ENCODE results near the gene ALDOC.
"Not testable (repeated sequence)": the region's sequence is repeated elsewhere in the genome, so short reads cannot be mapped to it uniquely, and the experiment has no call there.

Gene ALDOC

GRCh38 chr17:28580959-28581358 lies 4.3 kb upstream of the ALDOC start:
- no peak for DNase-seq

- peak; percentile 88 for DNase-seq
These were observed 2.8 kb upstream of the ALDOC start for GRCh38 chr17:28579526-28579925.

DNA sequence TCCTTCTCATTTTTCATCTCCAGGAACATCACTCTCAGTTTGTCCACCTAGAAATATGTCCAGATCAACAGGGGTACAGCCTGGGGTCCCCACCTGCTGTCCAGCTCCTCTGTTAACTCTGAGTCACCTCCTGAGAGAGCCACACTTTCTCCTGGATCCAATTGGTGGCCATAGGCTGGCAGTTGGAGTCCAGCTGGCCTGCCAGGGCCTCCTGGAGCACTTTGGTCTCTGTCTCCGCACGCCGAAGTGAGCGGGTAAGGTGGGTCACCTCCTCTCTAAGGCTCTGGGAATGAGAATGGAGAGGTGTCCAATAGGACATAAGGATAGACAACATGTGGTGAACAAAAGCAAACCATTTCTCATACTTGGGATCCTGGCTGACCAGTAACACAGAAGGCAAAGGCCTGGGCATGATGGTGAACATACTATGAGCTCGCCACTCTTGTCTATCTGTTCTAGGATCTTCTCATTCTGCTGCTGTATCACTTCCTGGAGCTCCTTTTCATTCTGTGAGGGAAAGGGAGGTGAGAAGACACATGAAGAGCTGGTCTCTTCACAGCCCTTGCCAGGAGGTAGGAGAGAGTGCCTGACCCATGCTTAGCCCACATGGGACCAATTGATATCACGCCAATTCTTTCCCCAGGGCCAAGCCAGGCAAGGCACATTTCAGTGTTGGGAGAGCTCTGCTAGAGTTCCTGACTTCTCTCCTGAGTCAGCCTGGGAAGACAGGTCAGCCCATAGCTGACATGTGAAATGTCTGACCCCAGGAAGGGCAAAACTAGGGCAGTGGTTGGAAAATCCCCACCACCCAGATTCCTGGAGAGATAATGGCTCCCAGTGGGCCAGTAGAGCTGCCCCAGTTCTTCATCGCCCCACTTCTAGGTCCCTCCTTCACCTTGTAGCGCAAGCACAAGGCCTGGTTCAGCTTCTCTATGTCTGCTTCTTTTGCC lies 1.8 kb upstream of the ALDOC start:
- no peak for DNase-seq

DNA sequence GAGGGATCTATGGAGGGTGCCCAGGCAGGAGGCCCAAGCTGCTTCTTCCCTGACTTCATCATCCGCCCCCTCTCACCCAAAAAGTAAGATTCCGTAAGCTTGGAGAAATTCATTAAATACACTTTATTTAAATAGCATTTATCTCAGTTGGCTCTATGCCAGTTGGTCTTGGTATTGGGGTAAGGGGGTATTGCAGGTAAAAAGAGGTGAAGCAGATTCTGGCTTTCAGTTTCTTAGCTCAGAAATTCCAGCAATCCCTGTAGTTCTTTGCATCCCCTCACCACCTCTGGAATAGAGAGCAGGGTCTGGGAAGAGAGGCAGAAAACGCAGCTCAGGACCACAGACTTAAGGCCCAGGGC lies 750 bp upstream of the ALDOC start:
- DNase-seq: no peak

DNA sequence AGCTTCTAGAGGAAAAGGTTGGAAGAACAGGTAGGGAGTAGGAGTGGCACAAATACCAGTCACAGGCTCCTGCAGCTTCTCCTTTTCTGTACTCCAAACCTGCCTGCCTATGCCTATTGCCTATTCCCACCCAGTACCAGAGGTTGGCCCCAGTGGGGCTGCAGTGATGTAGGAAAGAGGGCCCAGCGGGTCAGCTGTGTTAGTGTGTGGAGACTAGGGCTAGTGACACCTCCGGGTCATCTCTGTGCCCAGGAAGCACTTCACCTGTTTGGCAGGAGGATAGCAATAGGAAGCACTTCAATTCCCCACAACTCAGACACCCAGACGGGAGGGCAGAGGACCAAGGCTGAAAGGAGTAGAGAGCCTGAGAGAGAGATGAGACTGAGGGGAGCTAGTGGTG lies 679 bp downstream of the ALDOC start:
- not testable (repeated sequence) for DNase-seq

DNA sequence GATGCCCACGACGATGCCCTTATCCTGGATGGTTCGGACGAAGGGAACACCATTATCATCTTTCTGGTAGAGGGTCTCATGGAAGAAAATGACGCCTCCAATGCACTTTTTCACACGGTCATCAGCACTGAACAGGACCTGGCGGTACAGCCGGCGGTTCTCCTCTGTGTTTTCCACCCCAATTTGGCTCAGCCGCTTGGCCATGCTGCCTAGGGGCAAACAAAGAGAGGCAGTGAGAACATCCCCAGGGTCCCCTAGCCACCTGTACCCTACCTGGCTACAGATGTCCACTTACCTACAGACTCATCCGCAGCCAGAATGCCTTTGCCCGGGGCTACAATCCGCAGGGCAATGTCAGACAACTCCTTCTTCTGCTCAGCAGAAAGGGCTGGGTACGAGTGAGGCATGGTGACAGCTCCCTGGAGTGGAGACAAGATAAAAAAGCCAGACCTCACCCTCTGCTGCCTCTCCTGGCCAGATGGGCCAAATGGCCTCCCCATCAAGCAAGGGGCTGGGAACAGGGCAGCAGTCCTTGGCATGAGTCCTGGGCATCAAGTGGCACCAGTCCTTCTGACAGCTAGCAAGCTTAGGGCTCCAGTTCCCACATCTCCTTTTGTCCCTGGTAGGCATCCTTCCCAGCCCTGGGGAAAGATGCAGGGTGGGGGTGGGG lies 1.4 kb downstream of the ALDOC start:
- DNase-seq: no peak

DNA sequence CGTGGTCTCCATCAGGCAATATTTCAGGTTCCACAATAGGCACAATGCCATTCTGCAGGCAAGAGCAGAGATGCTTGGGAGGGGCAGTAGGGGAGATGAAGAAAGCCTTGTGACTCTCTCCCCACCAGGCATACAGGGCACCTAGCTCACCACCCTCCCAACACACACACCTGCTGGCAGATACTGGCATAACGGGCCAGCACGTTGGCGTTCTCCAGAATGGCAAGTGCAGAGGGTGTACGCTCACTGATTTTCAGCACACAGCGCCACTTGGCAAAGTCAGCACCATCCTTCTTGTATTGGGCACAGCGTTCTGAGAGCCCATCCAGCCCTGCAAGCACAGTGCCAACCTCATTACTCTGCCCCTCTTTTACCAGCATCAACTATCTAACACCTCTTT lies 2.2 kb downstream of the ALDOC start:
- DNase-seq: no peak

DNA sequence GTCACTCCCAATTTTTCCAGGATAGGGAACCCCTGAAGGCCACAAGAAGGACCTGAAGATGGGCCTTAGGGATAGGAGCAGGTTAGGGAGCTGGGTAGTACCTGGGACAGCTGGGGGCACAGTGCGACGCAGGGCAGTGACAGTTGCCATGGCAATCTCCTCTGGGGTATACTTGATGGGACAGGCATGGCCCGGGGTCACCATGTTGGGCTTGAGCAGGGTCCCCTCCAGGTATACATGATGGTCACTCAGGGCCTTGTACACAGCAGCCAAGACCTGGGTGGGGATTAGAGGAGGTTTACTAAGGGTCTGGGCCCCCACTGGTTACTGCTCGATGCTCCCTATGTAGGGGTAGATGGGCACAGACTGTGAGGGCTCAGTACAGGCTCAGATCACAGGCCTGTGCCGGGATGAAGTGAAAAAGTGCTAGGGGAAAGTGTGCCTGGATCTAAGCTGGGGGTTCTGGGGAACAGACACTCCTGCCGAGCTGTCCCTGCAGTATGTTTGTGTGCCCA lies 2.7 kb downstream of the ALDOC start:
- DNase-seq: no peak

GRCh38 chr17:28573521-28573920 lies 3.2 kb downstream of the ALDOC start:
- no peak for DNase-seq

DNA sequence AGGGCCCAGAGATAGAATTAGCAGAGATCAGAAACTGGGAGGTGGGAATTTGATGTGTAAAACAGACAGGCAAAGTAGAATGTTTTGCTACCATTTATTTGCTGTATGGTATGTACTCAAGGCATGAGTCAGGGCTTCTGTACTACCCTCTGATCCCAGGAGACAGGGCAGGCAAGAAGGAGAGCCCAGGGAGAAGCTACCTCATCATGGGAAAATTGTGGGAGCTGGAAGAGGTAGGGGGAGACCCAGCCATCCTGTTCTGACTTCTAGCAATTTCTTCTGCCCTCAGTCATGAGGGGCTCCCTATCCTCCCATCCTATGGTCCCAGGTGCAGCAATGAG lies 3.7 kb downstream of the ALDOC start:
- DNase-seq: no peak

- no peak for DNase-seq
These were observed 4.2 kb downstream of the ALDOC start for GRCh38 chr17:28572259-28573039.

DNA sequence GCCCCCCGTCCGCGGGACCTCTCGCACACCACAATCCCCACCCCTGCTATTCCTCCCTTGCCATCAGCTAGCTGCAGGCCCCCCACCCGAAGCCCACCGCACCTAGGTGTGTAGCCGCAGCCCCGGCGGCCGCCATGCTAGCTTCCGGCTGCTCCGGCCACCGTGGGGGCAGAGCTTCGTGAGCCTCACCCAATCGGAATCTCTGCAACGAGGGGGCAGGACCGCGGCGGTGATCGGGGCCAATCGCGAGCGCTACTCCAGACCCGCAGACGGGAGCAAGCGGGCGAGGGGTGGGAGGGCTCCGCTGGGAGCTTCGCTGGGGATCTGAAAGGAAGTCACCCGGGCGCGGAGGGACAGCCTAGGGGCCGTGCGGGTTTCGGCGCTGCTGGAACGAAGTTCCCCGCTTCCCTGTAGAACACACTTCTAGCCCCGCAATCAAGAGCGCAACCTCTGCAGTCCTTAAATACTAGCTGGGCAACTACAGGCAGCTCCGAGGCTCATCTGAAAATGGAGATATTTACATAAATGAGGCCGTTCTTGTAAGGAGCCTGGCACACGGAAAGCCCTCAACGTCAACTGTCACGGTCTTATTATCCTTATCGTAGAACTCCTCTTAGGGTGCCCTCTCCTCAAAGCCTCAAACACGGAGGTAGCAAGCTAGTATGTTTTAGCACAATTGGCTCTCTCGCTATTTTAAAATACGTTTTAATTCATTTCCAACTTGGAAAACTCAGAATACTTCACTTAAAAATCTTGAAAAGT lies 5.2 kb downstream of the ALDOC start, which contains the start of gene PIGS:
Gene PIGS, minus strand, starts transcription at position 164 of the 762 bp plus-strand sequence. Its CDS starts 28 bp downstream, at position 136.
- peak; percentile 97 for DNase-seq

DNA sequence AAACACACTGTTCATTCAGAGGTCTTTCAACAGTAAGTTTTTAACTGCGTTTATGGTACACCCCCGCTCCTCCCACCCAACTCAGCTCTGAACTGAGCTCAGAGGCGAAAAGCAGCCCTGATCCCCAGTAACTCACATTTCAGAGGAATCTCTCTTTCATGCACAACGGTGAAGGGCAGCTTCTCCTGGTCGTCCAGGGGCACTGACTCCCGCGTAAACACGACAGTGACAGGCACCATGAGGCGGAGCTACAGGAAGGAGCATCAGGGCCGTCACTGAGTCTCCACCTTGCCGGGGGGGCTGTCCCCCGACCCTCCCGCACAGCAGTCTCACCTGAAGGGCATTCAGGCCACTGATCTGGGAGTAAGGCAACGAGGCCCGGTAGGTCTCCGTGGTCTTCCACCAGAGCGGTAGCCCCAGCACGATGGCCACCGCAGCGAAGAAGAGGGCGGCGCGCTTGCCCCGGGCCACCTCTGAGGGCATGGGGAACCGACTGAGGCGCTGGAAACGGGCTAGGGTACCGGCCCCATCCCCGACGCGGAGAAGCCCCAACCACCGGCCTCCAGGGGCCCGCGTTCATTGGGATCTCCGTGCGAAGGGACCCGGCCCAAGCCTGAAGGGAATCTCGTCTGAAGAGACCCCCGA lies 5.9 kb downstream of the ALDOC start:
- DNase-seq: peak; percentile 63

DNA sequence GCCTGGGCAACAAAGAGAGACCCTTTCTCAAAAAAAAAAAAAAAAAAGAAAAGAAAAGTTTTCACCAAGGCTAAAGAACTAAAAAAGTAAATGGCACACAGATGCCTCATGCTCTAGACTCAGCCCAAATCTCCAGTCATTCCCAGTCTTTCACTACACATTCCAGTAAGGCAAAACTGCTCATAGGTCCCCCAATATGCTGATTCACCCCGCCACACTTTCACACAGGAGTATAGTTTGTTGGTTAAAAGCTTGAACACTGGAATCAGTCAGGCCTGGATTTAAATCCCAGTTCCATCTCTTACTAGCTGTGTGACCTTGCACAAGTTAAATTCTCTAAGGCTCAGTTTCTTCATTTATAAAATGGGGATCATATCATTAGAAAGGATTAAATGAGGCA lies 7.2 kb downstream of the ALDOC start:
- no peak for DNase-seq

DNA sequence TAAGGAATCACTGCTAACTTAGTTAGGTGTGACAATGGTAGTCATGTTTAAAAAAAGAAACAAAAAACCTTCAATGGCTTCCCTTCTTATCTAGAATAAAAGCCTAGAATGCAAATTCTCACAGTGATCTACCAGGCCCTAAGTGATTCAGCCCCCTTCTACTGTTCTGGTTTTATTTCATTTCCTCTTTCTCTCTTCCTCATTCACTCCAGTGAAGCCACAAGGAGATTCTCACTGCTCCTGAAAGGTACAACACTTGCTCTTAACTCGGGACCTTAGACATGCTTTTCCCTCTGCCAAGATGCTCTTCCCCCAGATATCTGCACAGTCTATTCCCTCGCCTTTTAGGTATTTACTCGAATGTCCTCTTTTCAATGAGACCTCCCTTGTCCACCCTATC lies 9.1 kb downstream of the ALDOC start:
- no peak for DNase-seq

GRCh38 chr17:28563475-28563874 lies 13.2 kb downstream of the ALDOC start:
- no peak for DNase-seq

GRCh38 chr17:28555022-28555421 lies 21.7 kb downstream of the ALDOC start:
- DNase-seq: no peak

DNA sequence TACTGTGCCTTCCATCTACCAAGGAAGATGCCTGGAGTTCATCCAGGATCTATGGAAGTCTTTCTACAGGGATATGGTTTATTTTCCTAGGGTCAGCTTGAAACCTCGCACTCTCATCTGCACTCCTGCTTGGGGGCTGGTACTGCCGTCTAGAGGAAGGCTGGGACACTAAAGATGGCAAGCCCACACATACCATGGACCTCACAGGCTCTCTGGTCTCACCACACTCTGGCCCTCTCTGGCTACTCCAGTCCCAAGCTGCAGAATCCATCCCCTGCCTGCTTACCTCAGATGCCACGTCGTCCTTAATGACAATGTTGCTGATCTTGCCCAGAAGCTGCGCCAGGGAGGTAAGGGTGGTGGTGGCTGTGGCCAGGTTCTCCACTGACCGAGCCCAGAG lies 22.1 kb downstream of the ALDOC start:
- no peak for DNase-seq

DNA sequence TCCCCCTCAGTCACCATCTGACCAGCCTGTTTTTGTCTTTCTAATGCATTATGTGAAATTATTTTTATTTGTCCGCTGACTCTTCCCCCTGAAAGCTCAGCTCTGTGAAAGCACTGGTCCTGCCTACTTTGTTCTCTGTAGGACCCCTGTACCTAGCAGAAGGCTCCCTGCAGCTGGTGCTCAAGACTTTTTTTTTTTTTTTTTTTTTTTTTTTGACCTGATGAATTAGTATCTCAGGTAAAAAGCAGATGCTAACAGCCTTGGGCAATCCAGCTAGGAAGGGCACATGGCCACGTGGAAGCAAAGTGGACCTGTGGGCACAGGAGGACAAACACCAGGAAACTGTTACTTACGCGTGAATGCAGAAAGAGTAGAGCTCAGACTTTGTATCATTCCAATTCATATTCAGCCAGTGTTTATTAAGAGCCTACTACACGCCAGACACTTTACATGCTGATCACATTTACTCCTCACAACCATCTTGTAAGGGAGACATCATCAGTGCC lies 23.6 kb downstream of the ALDOC start:
- DNase-seq: no peak

GRCh38 chr17:28552176-28552999 lies 24.3 kb downstream of the ALDOC start, which contains the start of gene UNC119:
Gene UNC119 (minus strand): TSS chr17:28552624. CDS start chr17:28552557, 67 bp downstream.
- DNase-seq: peak; percentile 86
